Right lobe of liver (tissue), 4 donors: Measurements from ENCODE around the gene INS.

Source experiments
- POLR2A ChIP-seq: fragments of 450-650 bp; IDR thresholded peaks from one replicate; pipeline ENCODE4 v1.6.1; 2017; ENCODE audit warnings: antibody characterized with exemption, mild to moderate bottlenecking
- TF ChIP-seq, protein P1 (sequence below), 4 donors: fragments of 200-600 bp in 3 of 4; fragments of 450-650 bp in 1 of 4; IDR thresholded peaks; one replicate each; pipeline versions ENCODE4 v1.5.1 to v1.8.0; 2016 to 2022; ENCODE audit warnings: antibody characterized with exemption in 4 of 4, mild to moderate bottlenecking in 2 of 4
- donor health status: DM: no; HTN: no; CAD: no.
- donor health status: DM: no; HTN: no; CAD: no.
- donor health status: DM: no; HTN: yes; CAD: no.

DNA sequence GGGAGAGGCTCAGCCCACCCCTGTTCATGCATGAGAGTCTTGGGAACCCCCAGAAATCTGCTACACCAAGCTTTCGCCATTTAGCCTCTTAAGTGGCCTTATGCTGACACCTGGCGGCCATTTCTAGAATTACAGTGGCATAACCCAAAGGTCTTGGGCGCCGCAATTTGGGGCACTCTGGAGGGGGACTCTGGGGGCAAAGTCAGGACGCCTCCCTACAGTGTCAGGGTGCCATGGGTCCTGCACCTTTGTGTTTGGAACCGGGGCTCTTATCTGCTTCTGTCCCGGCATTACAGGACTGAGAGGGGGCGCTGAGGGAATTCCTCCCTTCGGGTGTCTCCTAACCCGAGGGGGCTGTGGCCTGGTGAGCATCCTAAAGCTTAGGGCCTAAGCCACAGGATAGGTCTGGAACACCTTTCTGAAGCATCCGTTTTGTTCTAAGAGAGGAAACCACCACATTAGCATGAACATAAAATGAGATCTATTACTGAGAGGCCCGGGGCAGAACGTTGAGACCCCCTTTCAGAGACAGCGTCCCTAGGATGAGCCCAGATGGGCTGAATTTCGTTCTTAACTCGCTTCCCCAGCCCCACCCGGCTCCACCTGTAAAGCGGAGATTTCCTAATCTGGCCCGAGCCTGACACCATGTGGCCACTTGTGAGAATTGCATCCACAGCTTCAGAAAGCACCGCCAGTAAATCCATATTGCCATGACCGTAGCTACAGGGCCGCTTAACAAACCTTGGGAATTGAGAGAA, 9.3 kb downstream of the INS start:
- TF ChIP-seq, protein P1, sequence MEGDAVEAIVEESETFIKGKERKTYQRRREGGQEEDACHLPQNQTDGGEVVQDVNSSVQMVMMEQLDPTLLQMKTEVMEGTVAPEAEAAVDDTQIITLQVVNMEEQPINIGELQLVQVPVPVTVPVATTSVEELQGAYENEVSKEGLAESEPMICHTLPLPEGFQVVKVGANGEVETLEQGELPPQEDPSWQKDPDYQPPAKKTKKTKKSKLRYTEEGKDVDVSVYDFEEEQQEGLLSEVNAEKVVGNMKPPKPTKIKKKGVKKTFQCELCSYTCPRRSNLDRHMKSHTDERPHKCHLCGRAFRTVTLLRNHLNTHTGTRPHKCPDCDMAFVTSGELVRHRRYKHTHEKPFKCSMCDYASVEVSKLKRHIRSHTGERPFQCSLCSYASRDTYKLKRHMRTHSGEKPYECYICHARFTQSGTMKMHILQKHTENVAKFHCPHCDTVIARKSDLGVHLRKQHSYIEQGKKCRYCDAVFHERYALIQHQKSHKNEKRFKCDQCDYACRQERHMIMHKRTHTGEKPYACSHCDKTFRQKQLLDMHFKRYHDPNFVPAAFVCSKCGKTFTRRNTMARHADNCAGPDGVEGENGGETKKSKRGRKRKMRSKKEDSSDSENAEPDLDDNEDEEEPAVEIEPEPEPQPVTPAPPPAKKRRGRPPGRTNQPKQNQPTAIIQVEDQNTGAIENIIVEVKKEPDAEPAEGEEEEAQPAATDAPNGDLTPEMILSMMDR (IDR thresholded peaks at IDR 0.05): peak; percentile 63 to 93 (median 68)
- TF ChIP-seq POLR2A: no peak
